Measurements from ENCODE around the gene SLAMF7. TPM values are rescaled to one million over a fixed set of nuclear protein-coding genes. Genes with fewer than 3 reads are reported as not detected.

Gene SLAMF7
- total and polyA plus RNA-seq, 2 of the 8 experiments (the other 6 are each of a cell fraction or from before 2014, with no cell fraction given), result not detected

DNA sequence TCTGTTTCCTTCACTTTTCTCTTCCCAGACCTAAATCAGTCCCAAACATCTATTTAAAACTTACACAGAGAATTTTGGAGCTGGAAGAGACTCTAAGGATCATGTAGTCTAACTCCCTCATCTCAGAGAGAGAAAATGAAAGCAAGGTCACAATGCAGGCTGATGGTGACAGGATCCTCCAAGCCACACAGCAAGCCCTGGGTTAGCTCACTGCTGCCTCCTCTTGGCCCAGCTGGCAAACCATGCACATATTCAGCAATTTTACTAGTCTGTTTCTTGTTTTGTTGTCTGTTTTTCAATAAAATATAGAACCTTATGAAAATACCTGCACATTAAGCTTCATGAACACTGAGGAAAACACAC lies 29.2 kb downstream of the SLAMF7 start:
- H3K79me2 ChIP-seq (ENCODE audit: control insufficient read depth in 1 of 2, insufficient read depth in 2 of 2, low read length in 2 of 2), result no peaks in the 10 kb centered on the region
- no peak overlapping the region for H3K4ac ChIP-seq (replicated peaks; ENCODE audit: insufficient read length, low read depth, low read length)
- H3K4me1 ChIP-seq (replicated peaks in 1 of 4; ENCODE audit: control insufficient read depth in 3 of 4, insufficient read depth in 4 of 4, low read length in 3 of 4), result no peaks in the 10 kb centered on the region
- no peak overlapping the region for H3K14ac ChIP-seq (ENCODE audit: insufficient read length)
- H3K27me3 ChIP-seq (replicated peaks in 1 of 4; ENCODE audit: control insufficient read depth in 3 of 4, extremely low read depth in 1 of 4, insufficient read depth in 3 of 4, low read length in 3 of 4), result no peaks in the 10 kb centered on the region
- no peaks in the 10 kb centered on the region for H3K36me3 ChIP-seq (ENCODE audit: control insufficient read depth in 2 of 4, insufficient read depth in 4 of 4, low read length in 3 of 4)
- CTCF ChIA-PET (ENCODE audit: partially characterized antibody), result interaction anchor here (0.6 to 11.9 kb wide), 31 partner anchors 9 to 371 kb away, joined by 3 to 141 read pairs (median 4); partner anchors contain the start of gene ITLN2
- no peak overlapping the region for H3K56ac ChIP-seq (replicated peaks; ENCODE audit: insufficient read length, low read depth, low read length)
- no peak overlapping the region for H4K91ac ChIP-seq (replicated peaks; ENCODE audit: insufficient read length, low read length)
- H3K27ac ChIP-seq (ENCODE audit: low read depth, low read length), result no peak overlapping the region
- DNase-seq (ENCODE audit: low read depth in 1 of 2, low spot score in 2 of 2), result peak in 1 of 2 experiments; percentile 60
- H3K4me3 ChIP-seq (ENCODE audit: extremely low read depth in 1 of 4, insufficient read depth in 2 of 4, low read depth in 3 of 4, low read length in 4 of 4), result no peak overlapping the region
- no peak overlapping the region for H3K9ac ChIP-seq (replicated peaks in 1 of 4; ENCODE audit: extremely low read depth in 1 of 4, low read depth in 3 of 4, low read length in 3 of 4)
- TF ChIP-seq SIN3A (conservative IDR thresholded peaks at IDR 0.05 in 1 of 2, IDR thresholded peaks at IDR 0.05 in 1 of 2; ENCODE audit: low read depth in 1 of 2, low read length in 2 of 2) (no peak), SP2 (IDR thresholded peaks at IDR 0.05; ENCODE audit: low read length) (no peak), CTCF (IDR thresholded peaks at IDR 0.05; ENCODE audit: control extremely low read depth in 1 of 3, insufficient read depth in 1 of 3, low read depth in 1 of 3, low read length in 3 of 3) (peak; percentile 82 to 89 (median 85)), YY1 (IDR thresholded peaks at IDR 0.05; ENCODE audit: low read depth, low read length) (peak; percentile 87), RAD21 (IDR thresholded peaks at IDR 0.05 in 1 of 2, conservative IDR thresholded peaks at IDR 0.05 in 1 of 2; ENCODE audit: low read depth in 2 of 2, low read length in 2 of 2) (peak; percentile 78 to 81), SIRT6 (IDR thresholded peaks at IDR 0.05; ENCODE audit: low read length) (no peak), HDAC6 (IDR thresholded peaks at IDR 0.05; ENCODE audit: low read depth, low read length) (no peak)
- H3K4me2 ChIP-seq (ENCODE audit: insufficient read depth in 1 of 2, low read depth in 2 of 2, low read length in 2 of 2), result no peak overlapping the region
- no peak overlapping the region for H2BK12ac ChIP-seq (ENCODE audit: low read depth, low read length)
- H2AK5ac ChIP-seq (ENCODE audit: low read depth, low read length), result no peak overlapping the region
- H3K23me2 ChIP-seq (ENCODE audit: low read depth, low read length), result no peaks in the 10 kb centered on the region
- no peak overlapping the region for H2BK120ac ChIP-seq (replicated peaks; ENCODE audit: low read depth, low read length)
- H2BK20ac ChIP-seq (ENCODE audit: low read length), result no peak overlapping the region
- no peak overlapping the region for H3K18ac ChIP-seq (ENCODE audit: extremely low read depth, low read length)
- H4K20me1 ChIP-seq (replicated peaks in 1 of 2; ENCODE audit: control insufficient read depth in 1 of 2, insufficient read depth in 2 of 2, low read length in 2 of 2), result no peaks in the 10 kb centered on the region
- peak; percentile 93 for FAIRE-seq
- H3K9me3 ChIP-seq (ENCODE audit: insufficient read depth in 2 of 2, low read depth in 1 of 2, low read length in 1 of 2), result no peaks in the 10 kb centered on the region
- peak overlapping the region; percentile 20; the same call in 1 of the 2 replicates for H2BK15ac ChIP-seq (ENCODE audit: low read length)
- H3K23ac ChIP-seq (ENCODE audit: insufficient read length), result no peak overlapping the region
- H3K79me1 ChIP-seq (ENCODE audit: low read depth, low read length), result no peaks in the 10 kb centered on the region
- H2AFZ ChIP-seq (ENCODE audit: low read length), result peak overlapping the region; percentile 94
- no peak overlapping the region for H4K8ac ChIP-seq (ENCODE audit: extremely low read depth, insufficient read depth, low read length)
- no peak overlapping the region for H4K5ac ChIP-seq (ENCODE audit: insufficient read length, low read depth, low read length)
- POLR2A ChIA-PET (ENCODE audit: partially characterized antibody), result interaction anchor here (1.0 kb wide), 1 partner anchor 20 kb away, joined by 3 read pairs; no protein-coding TSS in a partner anchor
- H2BK5ac ChIP-seq (ENCODE audit: low read depth, low read length), result no peak overlapping the region

All from H1 (cell line).